Measurements from ENCODE around the gene ARID3A.

Gene ARID3A

GRCh38 chr19:1006711-1007398 is 81.0 kb downstream of the ARID3A start:
- no peak for DNase-seq

GRCh38 chr19:1007399-1008251 is 81.8 kb downstream of the ARID3A start:
- no peak for DNase-seq

GRCh38 chr19:1008268-1009040 is 82.6 kb downstream of the ARID3A start:
- DNase-seq, result no peak

GRCh38 chr19:1009041-1009980 is 83.5 kb downstream of the ARID3A start:
- no peak for DNase-seq

- DNase-seq, result no peak
These were observed 84.2 kb downstream of the ARID3A start for GRCh38 chr19:1009981-1010538.

- DNase-seq, result no peak
These were observed 85.0 kb downstream of the ARID3A start for GRCh38 chr19:1010586-1011510.

GRCh38 chr19:1011831-1012333 is 86.0 kb downstream of the ARID3A start:
- no peak for DNase-seq

- DNase-seq, result no peak
These were observed 86.5 kb downstream of the ARID3A start for GRCh38 chr19:1012334-1012733.

- DNase-seq, result no peak
These were observed 87.4 kb downstream of the ARID3A start for GRCh38 chr19:1013218-1013617.

- no peak for DNase-seq
These were observed 88.6 kb downstream of the ARID3A start for GRCh38 chr19:1014161-1015060.

GRCh38 chr19:1015061-1015781 is 89.4 kb downstream of the ARID3A start:
- no peak for DNase-seq

- no peak for DNase-seq
These were observed 90.2 kb downstream of the ARID3A start for GRCh38 chr19:1015782-1016646.

- DNase-seq, result no peak
These were observed 90.8 kb downstream of the ARID3A start for GRCh38 chr19:1016647-1017114.

GRCh38 chr19:1017115-1017905 is 91.5 kb downstream of the ARID3A start:
- DNase-seq, result no peak

GRCh38 chr19:1017906-1018305 is 92.1 kb downstream of the ARID3A start:
- DNase-seq, result no peak

GRCh38 chr19:1018393-1018792 is 92.6 kb downstream of the ARID3A start:
- DNase-seq, result no peak

Data from activated CD4-positive, alpha-beta T cell treated with anti-CD3 and anti-CD28 coated beads, Interleukin-2, Interleukin-6, amounts not matched to agents 100 ng/mL and 50 ng/mL, durations not matched to agents 16 hours and 8 hours (primary cell).